ENCODE data around the gene FGF11. TPM values are rescaled to one million over a fixed set of nuclear protein-coding genes. Genes with fewer than 3 reads are reported as not detected.

The FGF11 gene
- total RNA-seq, 1 experiment from 2014 or later, result 5.0 TPM

DNA sequence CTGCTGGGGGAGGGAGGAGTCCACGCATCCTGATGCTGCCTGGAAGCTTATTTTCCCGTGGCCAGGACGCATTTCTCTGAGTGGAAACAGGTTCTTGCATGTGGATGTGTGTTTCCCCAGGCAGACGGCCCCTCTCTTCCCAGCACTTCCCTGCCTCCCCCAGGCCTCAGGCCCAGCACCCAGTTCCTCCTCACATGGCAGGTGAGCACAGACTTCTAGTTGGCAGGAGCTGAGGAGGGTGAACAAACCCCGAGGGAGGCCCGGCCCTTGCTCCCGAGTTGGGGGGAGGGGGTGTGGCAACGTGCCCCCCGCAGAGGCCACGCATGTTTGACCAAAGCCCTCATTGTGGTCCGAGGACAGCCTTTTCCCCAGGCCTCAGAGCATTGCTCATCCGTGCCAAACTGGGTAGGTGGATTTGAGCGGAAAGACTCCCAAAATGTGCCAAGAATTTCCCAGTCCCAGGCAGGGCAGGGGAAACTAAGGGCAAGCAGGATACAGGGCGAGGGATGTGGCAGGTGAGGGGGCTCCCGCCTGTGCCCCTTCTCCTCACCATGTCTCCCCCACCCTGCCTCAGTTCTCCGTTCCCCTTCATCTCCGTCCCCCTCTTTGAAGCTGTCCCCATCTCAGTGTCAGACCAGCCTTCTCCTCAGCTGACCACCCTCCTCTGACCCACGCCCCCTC lies 20.7 kb upstream of the FGF11 start:
- no peak for DNase-seq
- H3K4me1 ChIP-seq, result no peaks in the 10 kb centered on the region
- H3K27me3 ChIP-seq, result no peaks in the 10 kb centered on the region
- H3K9me3 ChIP-seq (replicated peaks), result no peaks in the 10 kb centered on the region
- H3K4me3 ChIP-seq, result no peak overlapping the region
- no peak overlapping the region for H3K27ac ChIP-seq
- H3K36me3 ChIP-seq, result no peaks in the 10 kb centered on the region

DNA sequence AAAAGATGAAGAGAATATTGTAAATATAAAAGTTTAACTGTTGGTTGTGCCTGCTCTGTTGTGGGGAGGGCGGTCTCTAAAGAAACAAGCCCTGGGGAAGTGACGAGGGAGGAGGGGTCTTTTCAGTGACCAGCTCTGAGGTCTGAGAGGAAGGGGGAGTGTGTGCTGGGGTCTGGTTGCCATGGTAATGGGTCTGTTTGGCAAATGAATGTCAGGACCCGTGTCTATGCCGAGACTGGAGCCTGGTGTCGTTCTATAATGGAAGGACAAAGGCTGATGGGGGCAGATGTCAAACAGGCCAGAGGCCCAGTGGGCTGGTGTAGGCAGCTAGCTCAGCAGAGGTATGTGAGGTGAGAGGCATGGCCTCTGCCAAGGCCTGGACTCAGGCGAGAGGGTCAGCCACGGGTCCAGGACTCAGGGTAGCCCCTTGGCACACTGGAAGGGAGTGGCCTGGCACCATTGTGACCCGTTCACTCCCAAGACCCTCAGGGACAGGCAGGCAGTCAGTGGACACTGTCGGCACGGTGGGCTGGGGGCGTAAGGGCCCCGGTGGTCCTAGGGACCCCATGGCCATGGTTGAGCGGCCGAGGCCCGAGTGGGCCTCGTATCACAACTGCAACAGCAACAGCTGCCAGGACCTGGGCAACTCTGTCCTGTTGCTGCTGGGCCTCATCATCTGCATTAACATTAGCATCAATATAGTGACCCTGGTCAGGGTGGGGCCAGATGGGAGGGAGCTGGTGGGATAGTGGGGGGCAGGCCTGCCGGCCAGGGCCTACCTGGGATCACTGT lies 19.3 kb upstream of the FGF11 start, which contains the start of gene SPEM1:
Gene SPEM1, plus strand, starts transcription at position 506 of the 792 bp plus-strand sequence. Its CDS starts 61 bp downstream, at position 567.
- DNase-seq, result no peak
- H3K4me3 ChIP-seq, result no peak within 1 kb of the TSS
- no peaks in the 10 kb centered on the region for H3K9me3 ChIP-seq (replicated peaks)
- H3K36me3 ChIP-seq, result no peaks in the 10 kb centered on the region
- H3K27me3 ChIP-seq, result no peaks in the 10 kb centered on the region
- no peaks in the 10 kb centered on the region for H3K4me1 ChIP-seq
- H3K27ac ChIP-seq, result no peak within 1 kb of the TSS

DNA sequence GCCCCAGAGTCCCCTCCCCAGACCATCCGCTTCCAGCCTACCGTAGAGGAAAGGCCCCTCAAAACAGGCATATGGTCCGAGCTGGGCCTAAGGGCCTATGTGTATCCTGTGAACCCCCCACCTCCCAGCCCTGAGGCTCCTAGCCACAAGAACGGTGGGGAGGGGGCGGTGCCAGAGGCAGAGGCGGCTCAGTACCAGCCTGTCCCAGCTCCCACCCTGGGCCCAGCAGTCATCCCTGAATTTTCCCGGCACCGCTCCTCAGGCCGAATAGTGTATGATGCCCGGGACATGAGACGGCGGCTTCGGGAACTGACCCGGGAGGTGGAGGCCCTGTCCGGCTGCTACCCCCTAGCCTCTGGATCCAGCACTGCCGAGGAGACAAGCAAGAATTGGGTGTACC lies 18.1 kb upstream of the FGF11 start:
- no peaks in the 10 kb centered on the region for H3K27me3 ChIP-seq
- H3K27ac ChIP-seq, result no peak overlapping the region
- H3K4me3 ChIP-seq, result no peak overlapping the region
- no peaks in the 10 kb centered on the region for H3K9me3 ChIP-seq (replicated peaks)
- DNase-seq, result no peak
- H3K4me1 ChIP-seq, result no peaks in the 10 kb centered on the region
- no peaks in the 10 kb centered on the region for H3K36me3 ChIP-seq

DNA sequence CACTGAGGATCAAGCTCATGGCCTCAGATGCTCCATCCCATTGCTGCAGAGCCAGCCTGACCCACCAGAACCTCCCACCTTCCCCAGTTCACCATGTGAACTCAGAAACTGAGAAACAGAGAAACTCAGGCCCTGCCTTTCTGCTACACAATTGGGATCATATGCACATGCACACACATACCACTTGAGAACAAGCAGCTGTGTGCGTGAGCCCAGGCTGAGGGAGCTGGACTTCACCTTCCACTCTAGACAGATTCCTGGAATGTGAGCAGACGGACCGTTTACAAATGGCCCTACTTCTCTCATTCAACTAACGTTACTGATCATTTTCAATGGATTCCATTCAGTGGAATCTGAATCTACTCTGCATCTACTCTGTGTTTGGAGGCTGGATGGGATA lies 15.6 kb upstream of the FGF11 start:
- Histone ChIP-seq H3K27me3 (no peaks in the 10 kb centered on the region), H3K27ac (no peak overlapping the region), H3K4me3 (no peak overlapping the region), H3K9me3 (replicated peaks) (no peaks in the 10 kb centered on the region), H3K4me1 (no peaks in the 10 kb centered on the region), H3K36me3 (no peaks in the 10 kb centered on the region)
- DNase-seq, result no peak

DNA sequence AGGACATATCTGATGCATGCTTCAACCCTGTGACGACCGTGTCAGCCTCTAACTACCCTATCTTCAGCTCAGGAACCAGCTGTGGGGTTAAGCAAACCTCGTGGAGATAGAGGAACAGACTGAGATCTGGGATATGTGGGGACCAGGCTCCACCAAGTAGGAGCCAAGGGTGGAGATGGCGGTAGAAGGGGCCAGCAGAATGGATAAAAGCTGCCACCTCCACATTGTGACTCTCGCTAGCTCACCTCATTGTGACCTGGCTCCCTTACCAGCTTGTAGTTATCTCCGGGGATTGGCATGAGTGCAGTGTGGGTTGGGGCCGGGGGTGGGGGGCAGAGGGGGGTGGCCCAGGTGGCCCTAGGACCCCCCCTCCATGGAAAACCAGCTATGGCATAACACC lies 14.0 kb upstream of the FGF11 start, which contains the start of gene SPEM2:
Gene SPEM2, plus strand, starts transcription at position 301 of the 400 bp plus-strand sequence. Its CDS starts 73 bp downstream, at position 374.
- no peak for DNase-seq
- Histone ChIP-seq H3K4me3 (no peak within 1 kb of the TSS), H3K27me3 (no peaks in the 10 kb centered on the region), H3K9me3 (replicated peaks) (no peaks in the 10 kb centered on the region), H3K27ac (no peak within 1 kb of the TSS), H3K4me1 (no peaks in the 10 kb centered on the region), H3K36me3 (no peaks in the 10 kb centered on the region)

DNA sequence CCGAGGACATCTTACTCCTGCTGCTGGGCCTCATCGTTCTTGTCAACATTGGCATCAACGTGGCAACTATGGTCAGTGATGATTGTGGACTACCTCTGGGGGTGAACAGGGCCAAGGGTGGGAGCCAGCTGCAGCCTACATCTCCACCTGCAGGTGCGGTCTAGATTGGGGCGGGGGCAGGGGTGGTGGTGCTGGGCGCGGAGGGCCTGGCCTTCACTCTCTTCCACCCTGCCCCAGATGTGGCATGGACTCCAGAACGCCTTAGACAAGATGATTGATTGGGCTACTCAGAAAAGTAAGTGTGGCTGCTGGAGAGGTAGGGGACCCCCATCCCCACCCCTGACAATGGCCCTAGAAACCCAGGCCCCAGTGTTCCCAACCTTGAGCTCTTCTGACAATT lies 13.6 kb upstream of the FGF11 start:
- no peaks in the 10 kb centered on the region for H3K27me3 ChIP-seq
- H3K4me3 ChIP-seq, result no peak overlapping the region
- no peaks in the 10 kb centered on the region for H3K4me1 ChIP-seq
- H3K36me3 ChIP-seq, result no peaks in the 10 kb centered on the region
- H3K9me3 ChIP-seq (replicated peaks), result no peaks in the 10 kb centered on the region
- no peak for DNase-seq
- no peak overlapping the region for H3K27ac ChIP-seq

DNA sequence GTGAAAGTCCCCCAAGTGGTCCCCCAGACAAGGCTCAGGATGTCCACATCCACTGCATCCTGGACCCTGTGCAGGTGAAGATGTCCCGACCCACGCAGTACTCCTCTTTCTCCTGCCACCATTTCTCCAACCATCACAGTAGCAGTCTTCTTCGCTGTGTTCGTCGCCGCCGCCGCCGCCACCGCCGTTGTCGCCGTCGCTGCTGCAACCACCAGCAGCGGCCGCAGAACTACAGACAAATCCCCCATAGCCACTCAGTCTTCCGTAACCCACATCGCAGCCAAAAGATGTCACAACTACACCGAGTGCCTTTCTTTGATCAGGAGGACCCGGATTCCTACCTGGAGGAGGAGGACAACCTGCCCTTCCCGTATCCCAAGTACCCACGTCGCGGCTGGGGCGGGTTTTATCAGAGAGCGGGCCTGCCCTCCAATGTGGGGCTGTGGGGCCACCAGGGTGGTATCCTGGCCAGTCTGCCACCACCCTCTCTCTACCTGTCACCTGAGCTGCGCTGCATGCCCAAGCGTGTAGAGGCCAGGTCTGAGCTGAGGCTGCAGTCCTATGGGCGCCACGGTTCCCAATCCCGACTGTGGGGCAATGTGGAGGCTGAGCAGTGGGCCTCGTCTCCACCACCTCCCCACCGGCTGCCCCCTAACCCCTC lies 13.0 kb upstream of the FGF11 start:
- no peaks in the 10 kb centered on the region for H3K27me3 ChIP-seq
- H3K4me1 ChIP-seq, result no peaks in the 10 kb centered on the region
- H3K4me3 ChIP-seq, result no peak overlapping the region
- DNase-seq, result no peak
- H3K27ac ChIP-seq, result no peak overlapping the region
- no peaks in the 10 kb centered on the region for H3K9me3 ChIP-seq (replicated peaks)
- no peaks in the 10 kb centered on the region for H3K36me3 ChIP-seq

DNA sequence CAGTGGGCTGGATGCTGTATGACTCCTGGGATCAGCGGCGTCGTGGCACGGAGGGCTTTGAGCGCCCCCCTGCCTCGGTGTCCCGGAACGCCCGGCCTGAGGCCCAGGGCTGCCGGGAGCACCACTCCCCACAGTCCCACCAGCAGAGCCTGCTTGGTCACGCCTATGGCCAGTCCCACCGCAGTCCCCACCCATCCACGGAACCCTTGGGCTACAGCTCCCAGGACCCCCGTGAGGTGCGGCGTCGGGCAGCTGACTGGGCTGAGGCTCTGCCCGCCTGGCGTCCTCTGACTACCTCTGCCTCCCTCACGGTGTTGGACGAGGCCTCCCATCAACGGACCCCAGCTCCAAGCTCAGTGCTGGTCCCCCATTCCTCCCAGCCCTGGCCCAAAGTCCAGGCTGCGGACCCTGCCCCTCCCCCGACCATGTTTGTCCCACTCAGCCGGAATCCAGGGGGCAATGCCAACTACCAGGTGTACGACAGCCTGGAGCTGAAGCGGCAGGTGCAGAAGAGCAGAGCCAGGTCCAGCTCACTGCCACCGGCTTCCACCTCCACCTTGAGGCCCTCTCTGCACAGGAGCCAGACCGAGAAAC lies 12.3 kb upstream of the FGF11 start:
- H3K27ac ChIP-seq, result no peak overlapping the region
- no peak overlapping the region for H3K4me3 ChIP-seq
- H3K4me1 ChIP-seq, result no peaks in the 10 kb centered on the region
- no peak for DNase-seq
- H3K27me3 ChIP-seq, result no peaks in the 10 kb centered on the region
- no peaks in the 10 kb centered on the region for H3K36me3 ChIP-seq
- H3K9me3 ChIP-seq (replicated peaks), result no peaks in the 10 kb centered on the region

DNA sequence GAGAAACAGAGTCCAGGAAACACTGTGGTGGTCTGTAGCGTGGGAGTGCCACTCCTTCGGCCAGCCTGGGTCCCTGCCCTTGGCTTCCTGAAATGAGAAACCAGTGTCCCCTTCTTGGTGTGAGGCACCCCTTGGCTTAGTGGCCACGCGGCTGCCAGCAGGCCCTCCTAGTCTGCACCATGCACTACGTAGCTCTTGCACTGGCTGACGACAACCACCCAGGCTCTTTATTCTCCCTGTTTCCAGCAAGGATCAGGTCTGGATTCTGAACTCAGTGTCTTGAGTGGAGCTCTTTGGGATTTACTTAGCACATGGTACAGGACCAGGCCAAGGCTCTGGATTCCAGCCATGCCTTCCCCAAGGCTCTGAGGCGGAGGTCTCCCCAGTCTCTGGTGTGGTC lies 11.8 kb upstream of the FGF11 start:
- Histone ChIP-seq H3K27me3 (no peaks in the 10 kb centered on the region), H3K4me1 (no peaks in the 10 kb centered on the region), H3K27ac (no peak overlapping the region), H3K9me3 (replicated peaks) (no peaks in the 10 kb centered on the region), H3K36me3 (no peaks in the 10 kb centered on the region), H3K4me3 (no peak overlapping the region)
- no peak for DNase-seq

DNA sequence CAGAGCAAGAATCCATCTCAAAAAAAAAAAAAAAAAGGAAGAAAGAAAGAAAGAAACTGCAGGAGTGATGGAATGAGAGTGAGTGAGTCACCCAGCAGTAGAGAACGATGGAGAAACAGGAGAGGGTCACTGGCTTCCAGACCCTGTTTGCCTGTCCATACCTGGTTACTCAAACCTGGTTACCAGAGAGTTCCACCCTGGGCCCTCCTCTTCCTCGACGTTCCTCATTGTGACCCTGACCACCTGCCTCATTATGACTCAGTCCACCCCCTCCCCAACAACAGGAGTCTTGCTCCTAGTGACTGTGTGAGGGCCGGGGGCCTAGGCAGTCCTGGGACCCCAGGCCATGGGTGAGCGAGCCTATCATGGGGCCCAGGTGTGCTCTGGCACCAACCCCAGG lies 10.8 kb upstream of the FGF11 start, which contains the start of gene SPEM3:
Gene SPEM3, plus strand, starts transcription at position 301 of the 400 bp plus-strand sequence. Its CDS starts 46 bp downstream, at position 347.
- no peaks in the 10 kb centered on the region for H3K9me3 ChIP-seq (replicated peaks)
- no peaks in the 10 kb centered on the region for H3K27me3 ChIP-seq
- no peaks in the 10 kb centered on the region for H3K36me3 ChIP-seq
- H3K4me1 ChIP-seq, result no peaks in the 10 kb centered on the region
- H3K4me3 ChIP-seq, result no peak within 1 kb of the TSS
- H3K27ac ChIP-seq, result no peak within 1 kb of the TSS
- DNase-seq, result no peak

DNA sequence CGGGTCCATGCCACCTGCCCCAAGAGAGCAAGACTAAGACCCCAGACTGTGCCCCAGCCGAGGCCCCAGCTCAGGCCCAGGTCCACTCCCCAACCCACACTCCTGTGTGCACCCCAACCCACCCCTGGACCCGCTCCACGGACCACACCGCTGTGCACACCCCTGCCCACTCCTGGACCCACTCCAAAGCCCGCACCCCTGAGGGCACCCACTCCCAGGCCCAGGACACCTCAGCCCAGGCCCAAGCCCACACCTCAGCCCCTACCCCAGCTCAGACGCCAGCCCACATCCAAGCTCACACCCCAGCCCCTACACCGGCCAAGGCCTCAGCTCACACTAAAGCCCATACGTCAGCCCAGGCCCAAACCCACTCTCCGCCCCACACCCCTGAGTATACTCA lies 9.6 kb upstream of the FGF11 start:
- no peak for DNase-seq
- no peaks in the 10 kb centered on the region for H3K27me3 ChIP-seq

DNA sequence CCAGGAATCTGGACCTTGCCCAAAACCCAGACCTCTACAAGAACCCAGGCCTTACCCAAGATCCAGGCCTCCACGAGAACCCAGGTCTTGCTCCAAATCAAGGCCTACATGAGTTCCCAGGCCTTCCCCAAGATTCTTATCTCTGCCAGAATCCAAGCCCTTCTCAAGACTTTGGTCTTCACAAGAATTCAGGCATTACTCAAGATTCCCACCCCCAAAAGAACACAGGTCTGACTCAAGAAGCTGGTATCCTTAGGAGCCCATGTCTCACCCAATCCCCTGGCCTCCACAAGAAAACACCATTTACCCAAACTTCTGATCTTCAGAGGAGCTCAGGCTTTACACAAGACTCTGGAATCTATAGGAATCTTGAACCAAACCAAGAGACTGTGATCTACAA lies 8.1 kb upstream of the FGF11 start:
- Histone ChIP-seq H3K36me3 (no peaks in the 10 kb centered on the region), H3K9me3 (replicated peaks) (no peaks in the 10 kb centered on the region), H3K4me3 (no peak overlapping the region), H3K4me1 (no peaks in the 10 kb centered on the region), H3K27ac (no peak overlapping the region), H3K27me3 (no peaks in the 10 kb centered on the region)
- no peak for DNase-seq

More for the DNA sequence above, 9.6 kb upstream of the FGF11 start:
- Histone ChIP-seq H3K4me1 (no peaks in the 10 kb centered on the region), H3K4me3 (no peak overlapping the region), H3K9me3 (replicated peaks) (no peaks in the 10 kb centered on the region), H3K27ac (no peak overlapping the region), H3K36me3 (no peaks in the 10 kb centered on the region)

DNA sequence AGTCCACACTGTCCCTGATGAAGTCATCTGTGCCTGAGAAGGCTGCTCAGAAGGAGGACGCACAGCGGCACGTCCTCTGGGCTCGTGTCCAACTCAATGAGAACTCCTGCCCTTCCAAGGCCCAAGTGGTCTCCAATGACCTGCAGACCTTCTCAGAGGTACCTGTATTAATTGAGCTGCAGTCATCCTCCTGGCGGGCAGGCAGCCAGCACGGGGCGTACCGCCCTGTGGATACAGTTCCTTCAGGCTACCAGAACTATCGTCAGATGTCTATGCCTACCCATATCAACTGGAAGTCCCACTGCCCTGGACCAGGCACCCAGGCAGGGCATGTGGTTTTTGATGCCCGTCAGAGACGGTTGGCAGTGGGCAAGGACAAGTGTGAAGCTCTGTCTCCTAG lies 7.0 kb upstream of the FGF11 start:
- no peak overlapping the region for H3K4me3 ChIP-seq
- H3K4me1 ChIP-seq, result no peaks in the 10 kb centered on the region

DNA sequence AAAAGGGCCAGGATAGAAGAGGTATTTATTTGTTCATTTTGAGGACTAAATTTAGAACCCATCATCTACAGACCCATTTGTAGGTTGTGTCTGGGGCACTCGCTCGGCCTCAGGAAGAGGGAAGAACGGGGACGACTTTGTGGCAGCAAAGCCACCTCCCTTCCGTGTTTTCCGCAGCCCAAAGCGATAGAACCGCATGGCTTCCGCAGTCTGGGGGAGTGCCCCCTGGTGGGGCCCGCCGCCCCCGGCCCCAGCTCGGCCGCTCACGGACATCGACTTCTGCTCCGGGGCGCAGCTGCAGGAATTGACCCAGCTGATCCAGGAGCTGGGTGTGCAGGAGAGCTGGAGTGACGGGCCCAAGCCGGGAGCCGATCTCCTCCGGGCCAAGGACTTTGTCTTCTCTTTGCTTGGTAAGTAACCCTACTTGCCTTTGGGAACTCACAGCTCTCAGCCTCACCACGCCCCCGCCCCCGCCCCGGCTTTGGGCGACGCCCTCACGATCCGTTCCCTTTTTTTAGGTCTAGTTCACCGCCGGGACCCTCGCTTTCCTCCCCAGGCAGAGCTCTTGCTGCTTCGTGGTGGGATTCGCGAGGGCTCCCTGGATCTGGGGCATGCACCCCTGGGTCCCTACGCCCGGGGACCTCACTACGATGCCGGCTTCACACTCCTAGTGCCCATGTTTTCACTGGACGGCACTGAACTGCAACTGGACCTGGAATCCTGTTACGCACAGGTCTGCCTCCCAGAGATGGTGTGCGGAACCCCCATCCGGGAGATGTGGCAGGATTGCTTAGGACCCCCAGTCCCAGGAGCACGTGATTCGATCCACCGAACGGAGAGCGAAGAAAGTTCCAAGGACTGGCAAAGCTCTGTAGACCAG lies 3.4 kb upstream of the FGF11 start:
- Histone ChIP-seq H3K36me3 (no peaks in the 10 kb centered on the region), H3K27me3 (no peaks in the 10 kb centered on the region), H3K4me3 (no peak overlapping the region), H3K9me3 (replicated peaks) (no peaks in the 10 kb centered on the region), H3K27ac (no peak overlapping the region), H3K4me1 (no peaks in the 10 kb centered on the region)
- DNase-seq, result no peak

More for the DNA sequence above, 7.0 kb upstream of the FGF11 start:
- no peaks in the 10 kb centered on the region for H3K27me3 ChIP-seq
- DNase-seq, result no peak
- no peaks in the 10 kb centered on the region for H3K9me3 ChIP-seq (replicated peaks)
- H3K27ac ChIP-seq, result no peak overlapping the region
- no peaks in the 10 kb centered on the region for H3K36me3 ChIP-seq

Data from SJCRH30 (cell line).